HepG2 (cell line): ENCODE data around the gene TYMP. TPM values are rescaled to one million over a fixed set of nuclear protein-coding genes. Genes with fewer than 3 reads are reported as not detected.

Experiments
- ATAC-seq: fragments of 200-7000 bp; cut with Tn5 transposase; 3 replicates; pipeline ENCODE4 v1.9.1; 2020; ENCODE audit warnings: mild to moderate bottlenecking, moderate library complexity
- BruUV-seq: library from RNA; stranded (reverse); fragments of 400-500 nt; replicated peaks from 2 replicates; lab custom pipeline; 2021; lab: Mats Ljungman, UMichigan
- CTCF ChIA-PET: fragments of 300-600 bp; formaldehyde crosslinking; extraction: SDS; loops from one replicate; lab custom pipeline; 2021; ENCODE audit warnings: low total read pairs, inconsistent platforms, low intra/inter-chr PET ratio; lab: Yijun Ruan, JAX
- POLR2A ChIA-PET: fragments of 350-600 bp; sonication (Branson Sonifier 250); formaldehyde crosslinking; loops from one replicate; lab custom pipeline; 2020; ENCODE audit warnings: antibody characterized with exemption, inconsistent platforms; lab: Yijun Ruan, JAX
- DNase-seq: peaks from one replicate; pipeline ENCODE4 v3.0.0-alpha.2; 2015; ENCODE audit warnings: low spot score
- FAIRE-seq: peaks from 3 replicates; lab custom pipeline; 2011; peaks lifted over from hg19 to GRCh38; lab: Jason Lieb, UNC
- H2AFZ ChIP-seq: one replicate; pipeline ENCODE4 v1.6.1; 2011; ENCODE audit warnings: low read length, inconsistent platforms
- H3K27ac ChIP-seq: fragments of 300-600 bp; 3 replicates; pipeline ENCODE4 v1.8.0; 2011; ENCODE audit warnings: mixed run types, mild to moderate bottlenecking, mixed read lengths, low read length, inconsistent platforms; ENCODE audit not compliant: insufficient read depth; ENCODE audit errors: extremely low read length
- H3K27me3 ChIP-seq, 2 experiments: fragments of 200-600 bp in 1 of 2; 2 replicates in 1 of 2; 3 replicates in 1 of 2; pipeline versions ENCODE4 v1.6.0 to v1.8.0; 2011; ENCODE audit warnings: low read length in 2 of 2, mild to moderate bottlenecking in 2 of 2, moderate library complexity in 2 of 2, inconsistent platforms in 1 of 2; ENCODE audit not compliant: insufficient read depth in 2 of 2, control insufficient read depth in 1 of 2
- H3K36me3 ChIP-seq, 2 experiments: fragments of 200-600 bp in 1 of 2; replicated peaks in 1 of 2; 2 replicates in 1 of 2; 3 replicates in 1 of 2; pipeline versions ENCODE4 v1.5.1 to v1.8.0; 2011; ENCODE audit warnings: low read length in 2 of 2, inconsistent platforms in 1 of 2; ENCODE audit not compliant: insufficient read depth in 2 of 2, control insufficient read depth in 1 of 2
- H3K4me1 ChIP-seq: 2 replicates; pipeline ENCODE4 v1.5.1; 2012; ENCODE audit warnings: low read length, inconsistent platforms; ENCODE audit not compliant: insufficient read depth
- H3K4me2 ChIP-seq: 2 replicates; pipeline ENCODE4 v1.6.0; 2011; ENCODE audit warnings: low read depth, low read length, inconsistent platforms
- H3K4me3 ChIP-seq, 3 experiments: fragments of 200-600 bp in 1 of 3; sonication (generic), shearing (Covaris generic) in 1 of 3; replicated peaks in 1 of 3; 2 replicates each; pipeline ENCODE4 v1.5.1; 2011 to 2016; ENCODE audit warnings: low read length in 3 of 3, inconsistent platforms in 2 of 3, low read depth in 2 of 3, mild to moderate bottlenecking in 2 of 3, control low read depth in 1 of 3, mixed read lengths in 1 of 3; ENCODE audit not compliant: insufficient read depth in 1 of 3
- H3K79me2 ChIP-seq: one replicate; pipeline ENCODE4 v1.6.1; 2011; ENCODE audit warnings: low read length, inconsistent platforms; ENCODE audit not compliant: insufficient read depth
- H3K9ac ChIP-seq: 2 replicates; pipeline ENCODE4 v1.6.0; 2011; ENCODE audit warnings: mild to moderate bottlenecking, low read depth, low read length, inconsistent platforms; ENCODE audit not compliant: insufficient read depth
- H3K9me3 ChIP-seq: 2 replicates; pipeline ENCODE4 v1.5.1; 2012; ENCODE audit warnings: mild to moderate bottlenecking, low read length
- H4K20me1 ChIP-seq: 2 replicates; pipeline ENCODE4 v1.6.0; 2011; ENCODE audit warnings: inconsistent platforms, mild to moderate bottlenecking, low read length, moderate library complexity; ENCODE audit not compliant: insufficient read depth
- HNRNPL ChIP-seq: fragments of 200-400 bp; formaldehyde crosslinking; IDR thresholded peaks from 2 replicates; pipeline ENCODE4 v1.6.1; 2017; ENCODE audit warnings: mild to moderate bottlenecking, low read depth, low read length
- ZNF24 ChIP-seq: fragments of 450-650 bp; IDR thresholded peaks from 2 replicates; pipeline ENCODE4 v1.6.1; 2017; ENCODE audit warnings: antibody characterized with exemption, mild to moderate bottlenecking
- WGBS: methylation state at CpG from one replicate; pipeline ENCODE4 v1.1.6; 2017; ENCODE audit warnings: low lambda C conversion rate; 5-methylcytosine and 5-hydroxymethylcytosine counted together
- in situ Hi-C: cut with HindIII; loops from 2 replicates; pipeline ENCODE4 v1.10.0; 2017; ENCODE audit warnings: low pct_unique_long_range_greater_than_20kb; ENCODE audit not compliant: extremely low pct_ligation_motif_present
- intact Hi-C: fragments of 100-400 bp; cut with micrococcal nuclease; formaldehyde crosslinking; loops from one replicate; pipeline ENCODE4 v1.10.0; 2022; ENCODE audit not compliant: unreplicated experiment
- polyA plus RNA-seq, 8 experiments: library from polyadenylated mRNA; depleted of rRNA in 3 of 8; stranded (reverse) in 7 of 8; unstranded in 1 of 8; fragments of >200 nt; fragmentation: Illumina TruSeq in 4 of 8; extraction: Trizol in 4 of 8; gene quantifications; 2 replicates each; pipeline versions ENCODE4 v1.2.1 to v1.2.3, GENCODE V29; 2011 to 2016; ENCODE audit warnings: low read depth in 4 of 8, missing spikeins in 1 of 8, mixed read lengths in 1 of 8; ENCODE audit not compliant: insufficient read depth in 1 of 8
- total RNA-seq, 5 experiments: library from RNA; depleted of rRNA; stranded (reverse); fragments of >200 nt; fragmentation: Illumina TruSeq; extraction: Trizol; gene quantifications; 2 replicates each; pipeline ENCODE4 v1.2.3, GENCODE V29; 2016; ENCODE audit warnings: low read depth in 1 of 5
- TF ChIP-seq, protein P1 (sequence below): fragments of 450-650 bp; IDR thresholded peaks from 2 replicates; pipeline ENCODE4 v1.6.1; 2017; ENCODE audit warnings: mild to moderate bottlenecking

The TYMP gene
- total and polyA plus RNA-seq, 2 of the 13 experiments (the other 11 are each of a cell fraction or from before 2014, with no cell fraction given): 3.9 to 4.3 TPM

DNA sequence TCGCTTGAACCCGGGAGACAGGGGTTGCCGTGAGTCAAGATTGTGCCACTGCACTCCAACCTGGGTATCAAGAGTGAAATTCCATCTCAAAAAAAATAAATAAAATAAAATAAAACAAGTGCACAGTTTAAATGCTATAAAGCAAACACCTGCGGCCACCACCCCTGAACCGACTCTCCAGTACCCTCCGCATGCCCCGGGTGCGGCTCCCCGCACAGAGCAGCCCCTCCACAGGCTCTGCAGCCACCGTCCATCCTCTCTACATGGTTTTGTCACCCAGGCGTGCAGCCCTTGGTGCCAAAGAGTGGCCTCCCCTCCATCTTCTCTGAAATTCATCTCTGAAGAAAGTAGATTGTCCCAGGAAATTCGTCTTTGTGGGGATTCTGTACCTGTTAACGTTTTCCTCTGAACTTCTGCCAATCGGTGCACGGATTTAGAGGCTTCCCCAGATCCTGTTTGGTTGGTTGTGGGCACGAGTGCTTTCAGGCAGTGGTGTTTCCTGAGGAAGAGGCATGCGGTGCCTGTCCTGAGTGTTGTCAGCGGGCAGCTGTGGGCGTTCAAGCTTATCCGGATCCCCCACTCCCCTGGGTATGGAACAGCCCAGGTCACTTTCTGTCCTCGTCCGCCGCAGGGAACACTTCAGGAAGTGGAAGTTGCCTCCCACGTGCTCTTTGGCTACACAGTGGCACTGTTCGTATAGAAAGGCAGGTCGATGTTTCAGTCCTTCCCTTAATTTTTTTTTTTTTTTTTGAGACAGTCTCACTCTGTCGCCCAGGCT lies 39.1 kb downstream of the TYMP start (continued):
- TF ChIP-seq ZNF24: no peak

- Histone ChIP-seq H3K27me3 (no peaks in the 10 kb centered on the region), H3K4me3 (no peak overlapping the region), H3K36me3 (no peaks in the 10 kb centered on the region), H3K79me2 (no peaks in the 10 kb centered on the region), H2AFZ (no peak overlapping the region), H4K20me1 (no peaks in the 10 kb centered on the region), H3K4me2 (no peak overlapping the region), H3K4me1 (peaks cover 35% of the 10 kb centered on the region), H3K9me3 (no peaks in the 10 kb centered on the region), H3K9ac (no peak overlapping the region), H3K27ac (no peak overlapping the region)
- CTCF ChIA-PET: no interaction called here
- ATAC-seq (no peak), DNase-seq (no peak), FAIRE-seq (no peak)
- intact Hi-C loops: no loop called here
- in situ Hi-C loops: no loop called here
- TF ChIP-seq HNRNPL: 0 out of 2 replicates have a peak, but pooled peaks have one; percentile 41
- TF ChIP-seq, protein P1, sequence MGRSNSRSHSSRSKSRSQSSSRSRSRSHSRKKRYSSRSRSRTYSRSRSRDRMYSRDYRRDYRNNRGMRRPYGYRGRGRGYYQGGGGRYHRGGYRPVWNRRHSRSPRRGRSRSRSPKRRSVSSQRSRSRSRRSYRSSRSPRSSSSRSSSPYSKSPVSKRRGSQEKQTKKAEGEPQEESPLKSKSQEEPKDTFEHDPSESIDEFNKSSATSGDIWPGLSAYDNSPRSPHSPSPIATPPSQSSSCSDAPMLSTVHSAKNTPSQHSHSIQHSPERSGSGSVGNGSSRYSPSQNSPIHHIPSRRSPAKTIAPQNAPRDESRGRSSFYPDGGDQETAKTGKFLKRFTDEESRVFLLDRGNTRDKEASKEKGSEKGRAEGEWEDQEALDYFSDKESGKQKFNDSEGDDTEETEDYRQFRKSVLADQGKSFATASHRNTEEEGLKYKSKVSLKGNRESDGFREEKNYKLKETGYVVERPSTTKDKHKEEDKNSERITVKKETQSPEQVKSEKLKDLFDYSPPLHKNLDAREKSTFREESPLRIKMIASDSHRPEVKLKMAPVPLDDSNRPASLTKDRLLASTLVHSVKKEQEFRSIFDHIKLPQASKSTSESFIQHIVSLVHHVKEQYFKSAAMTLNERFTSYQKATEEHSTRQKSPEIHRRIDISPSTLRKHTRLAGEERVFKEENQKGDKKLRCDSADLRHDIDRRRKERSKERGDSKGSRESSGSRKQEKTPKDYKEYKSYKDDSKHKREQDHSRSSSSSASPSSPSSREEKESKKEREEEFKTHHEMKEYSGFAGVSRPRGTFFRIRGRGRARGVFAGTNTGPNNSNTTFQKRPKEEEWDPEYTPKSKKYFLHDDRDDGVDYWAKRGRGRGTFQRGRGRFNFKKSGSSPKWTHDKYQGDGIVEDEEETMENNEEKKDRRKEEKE: no peak
- no TSS peak for BruUV-seq
- POLR2A ChIA-PET: no interaction called here
- WGBS: 66% methylated on average over 9 of the region's 31 CpGs
Observed at GRCh38 chr22:50489363-50490243, 40.2 kb downstream of the TYMP start.
